Measurements from ENCODE around the gene KIF19.

GRCh38 chr17:74353446-74354060, 27.5 kb downstream of the KIF19 start:
- TF ChIP-seq CTCF (IDR thresholded peaks at IDR 0.05; ENCODE audit: insufficient read depth, low read length, poor library complexity, severe bottlenecking) (no peak), EZH2phosphoT487 (conservative IDR thresholded peaks at IDR 0.05; ENCODE audit: low read length) (no peak)
